Tibial artery (tissue), 4 donors: ENCODE data around the gene COL20A1.

Experiments used
- DNase-seq, 2 donors: peaks; one replicate each; pipeline ENCODE4 v3.0.0-alpha.2; 2019
- H3K27ac ChIP-seq, 2 donors: fragments of 200-600 bp; sonication (generic) in 1 of 2; 1 replicate in 1 of 2; 2 replicates in 1 of 2; pipeline ENCODE4 v1.5.1; 2018 to 2019; ENCODE audit warnings: mild to moderate bottlenecking in 1 of 2
- H3K27me3 ChIP-seq, 2 donors: fragments of 200-600 bp; sonication (generic) in 1 of 2; one replicate each; pipeline versions ENCODE4 v1.5.1 to v1.6.0; 2016 to 2019
- H3K36me3 ChIP-seq, 3 donors: fragments of 200-600 bp; sonication (generic) in 2 of 3; one replicate each; pipeline ENCODE4 v1.5.1; 2016 to 2019; ENCODE audit warnings: mild to moderate bottlenecking in 2 of 3
- H3K4me1 ChIP-seq, 4 donors: fragments of 200-600 bp; sonication (generic) in 2 of 4; 1 replicate in 3 of 4; 2 replicates in 1 of 4; pipeline ENCODE4 v1.5.1; 2016 to 2019
- H3K4me3 ChIP-seq, 2 donors: fragments of 200-600 bp; sonication (generic) in 1 of 2; 1 replicate in 1 of 2; 2 replicates in 1 of 2; pipeline ENCODE4 v1.5.1; 2018 to 2019; ENCODE audit warnings: mild to moderate bottlenecking in 2 of 2
- H3K9me3 ChIP-seq, 3 donors: fragments of 200-600 bp; sonication (generic) in 1 of 3; one replicate each; pipeline ENCODE4 v1.5.1; 2016 to 2019
- CTCF ChIP-seq, 2 experiments: fragments of 200-600 bp in 1 of 2; fragments of 450-650 bp in 1 of 2; IDR thresholded peaks; one replicate each; pipeline ENCODE4 v1.5.1; 2017 to 2019; ENCODE audit warnings: antibody characterized with exemption in 2 of 2, mild to moderate bottlenecking in 1 of 2, moderate library complexity in 1 of 2
- intact Hi-C: fragments of 100-400 bp; cut with DNase I; formaldehyde crosslinking; loops from one replicate; pipeline ENCODE4 v1.15.0; 2023; ENCODE audit warnings: low total_unique reads

The COL20A1 gene

DNA sequence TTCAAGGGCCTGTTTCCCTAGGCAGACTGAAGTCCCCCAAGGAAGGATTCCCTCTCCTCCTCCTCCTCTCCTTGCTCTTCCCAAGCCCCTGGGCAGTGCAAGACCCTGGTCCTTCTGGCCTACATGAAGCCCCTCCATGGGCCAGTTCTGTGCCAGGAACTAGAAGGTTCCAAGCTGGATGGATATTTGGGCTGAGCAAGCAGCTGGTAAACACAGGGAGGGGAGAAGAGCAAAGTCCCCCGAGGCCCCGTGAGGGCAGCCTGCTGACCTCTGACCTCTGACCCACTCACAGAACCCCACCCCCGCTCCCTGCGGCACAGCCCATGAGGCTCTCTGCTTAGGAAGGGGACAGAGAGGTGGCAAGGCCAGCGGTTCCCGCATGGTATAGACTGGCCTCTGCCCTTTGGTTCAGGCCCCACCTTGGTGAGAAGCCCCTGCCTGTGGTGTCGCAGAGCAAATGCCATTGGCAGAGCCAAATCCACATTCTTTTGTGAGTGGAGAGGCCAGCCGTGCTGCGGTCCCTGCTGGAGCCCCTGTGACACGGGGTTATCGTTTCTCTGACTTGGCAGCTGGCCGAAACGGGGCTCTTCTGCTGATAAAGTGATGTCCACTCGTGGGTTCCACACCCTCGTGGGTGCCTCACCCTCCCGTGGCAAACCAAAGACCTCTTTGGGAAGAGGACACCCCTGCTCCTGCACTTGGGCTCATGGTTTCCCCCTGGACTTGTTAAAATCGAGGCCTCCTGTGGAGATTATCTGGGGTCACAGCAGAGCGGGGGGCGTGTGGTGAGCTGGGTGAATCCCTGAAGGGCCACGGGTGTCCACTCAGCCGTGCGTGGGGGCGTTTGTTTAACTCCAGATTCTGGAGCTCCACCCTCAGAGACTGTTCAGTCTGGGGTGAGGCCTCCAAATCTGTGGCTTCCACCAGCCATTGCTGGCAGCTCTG is 70.3 kb downstream of the COL20A1 start:
- no peaks in the 10 kb centered on the region for H3K36me3 ChIP-seq
- no peak overlapping the region for H3K27ac ChIP-seq
- H3K4me3 ChIP-seq, result no peak overlapping the region
- no peak for DNase-seq
- intact Hi-C loops, result no loop called here
- H3K4me1 ChIP-seq, result peaks cover 0 to 9% (median 8%) of the 10 kb centered on the region in 4 donors
- no peaks in the 10 kb centered on the region for H3K9me3 ChIP-seq
- peaks cover 0 to 98% of the 10 kb centered on the region in 2 donors for H3K27me3 ChIP-seq
- no peak for TF ChIP-seq CTCF (IDR thresholded peaks at IDR 0.05)

DNA sequence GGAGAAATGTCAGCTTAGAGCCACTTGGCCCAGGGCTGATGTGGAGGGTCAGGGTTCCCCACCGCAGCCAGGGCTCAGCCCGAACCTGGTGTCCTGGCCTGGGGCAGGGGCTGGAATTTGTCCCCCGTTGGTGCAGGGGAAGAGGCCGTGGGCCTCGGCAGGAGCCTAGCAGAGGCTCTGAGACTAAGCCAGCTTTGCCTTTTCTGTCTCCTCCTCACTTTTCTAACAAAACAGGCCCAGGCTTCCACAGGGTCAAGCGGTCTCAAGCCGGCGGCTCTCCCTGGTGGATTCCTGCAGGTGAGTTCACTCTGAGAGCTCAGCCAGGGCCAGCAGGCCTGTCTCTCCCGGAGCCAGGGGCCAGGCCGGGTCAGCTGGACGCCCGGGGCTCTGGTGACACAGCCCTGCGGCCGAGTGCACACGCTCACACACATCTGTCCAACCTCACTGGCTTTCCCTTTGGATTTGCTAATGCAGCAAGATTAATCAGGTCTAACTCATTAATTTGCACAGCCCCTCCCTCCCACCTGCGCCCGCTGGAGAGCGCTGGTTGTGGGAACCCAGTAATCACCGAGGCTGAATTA is 71.1 kb downstream of the COL20A1 start:
- TF ChIP-seq CTCF (IDR thresholded peaks at IDR 0.05), result no peak
- no peak for DNase-seq
- Histone ChIP-seq H3K36me3 (no peaks in the 10 kb centered on the region), H3K9me3 (no peaks in the 10 kb centered on the region), H3K27me3 (peaks cover 0 to 98% of the 10 kb centered on the region in 2 donors), H3K4me3 (no peak overlapping the region), H3K4me1 (peaks cover 0 to 9% (median 8%) of the 10 kb centered on the region in 4 donors), H3K27ac (no peak overlapping the region)
- intact Hi-C loops, result no loop called here

DNA sequence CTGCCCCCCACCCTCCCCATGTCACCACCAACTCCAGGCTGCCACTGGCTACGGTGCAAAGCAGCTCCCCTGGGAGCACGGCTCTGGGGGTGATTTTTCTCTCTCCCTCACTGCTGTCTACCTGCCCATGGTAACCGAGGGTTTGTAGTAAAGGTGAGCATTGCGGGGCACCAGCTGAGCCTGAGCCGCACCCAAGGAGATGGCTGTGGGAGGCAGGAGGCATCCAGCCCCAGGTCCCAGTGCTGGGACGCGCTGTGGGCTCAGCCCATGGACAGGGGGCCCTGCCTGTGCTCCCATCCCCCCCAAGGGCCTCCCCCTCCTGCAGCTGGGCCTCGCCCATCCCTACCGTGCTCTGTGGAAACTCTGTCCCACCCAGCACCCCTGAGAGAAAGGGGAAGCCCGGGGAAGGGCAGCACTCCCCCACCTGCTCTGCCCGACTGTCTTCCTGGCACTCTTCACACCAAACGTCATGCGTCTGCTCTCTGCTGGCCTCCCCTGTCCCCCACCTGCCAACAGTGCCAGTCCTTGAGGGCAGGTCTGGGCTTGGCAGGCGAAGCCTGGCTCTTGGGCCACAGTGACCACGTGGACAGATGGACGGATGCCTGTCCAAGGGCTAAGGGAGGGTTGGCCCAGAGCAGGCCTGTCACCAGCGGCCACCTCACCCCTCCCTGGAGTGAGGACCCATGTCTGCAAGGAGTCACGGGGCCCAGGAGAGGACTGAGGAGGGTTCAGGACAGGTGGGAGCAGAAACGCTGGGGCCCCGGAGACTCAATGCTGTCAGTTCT is 72.0 kb downstream of the COL20A1 start:
- H3K9me3 ChIP-seq, result no peaks in the 10 kb centered on the region
- peaks cover 0 to 97% of the 10 kb centered on the region in 2 donors for H3K27me3 ChIP-seq
- no peak for TF ChIP-seq CTCF (IDR thresholded peaks at IDR 0.05)
- H3K4me3 ChIP-seq, result no peak overlapping the region
- intact Hi-C loops, result no loop called here
- no peak overlapping the region for H3K27ac ChIP-seq
- no peaks in the 10 kb centered on the region for H3K36me3 ChIP-seq
- no peak for DNase-seq
- H3K4me1 ChIP-seq, result peaks cover 0 to 9% (median 8%) of the 10 kb centered on the region in 4 donors

GRCh38 chr20:63365601-63366389 is 72.8 kb downstream of the COL20A1 start:
- intact Hi-C loops, result no loop called here
- Histone ChIP-seq H3K4me3 (no peak overlapping the region), H3K9me3 (no peaks in the 10 kb centered on the region), H3K27ac (no peak overlapping the region), H3K27me3 (peaks cover 0 to 97% of the 10 kb centered on the region in 2 donors), H3K36me3 (no peaks in the 10 kb centered on the region), H3K4me1 (peaks cover 0 to 4% (median 3%) of the 10 kb centered on the region in 4 donors)
- TF ChIP-seq CTCF (IDR thresholded peaks at IDR 0.05), result no peak
- no peak for DNase-seq
